NT2/D1 (cell line): Measurements from ENCODE around the gene PRKG1.

ENCODE experiments used
- SUZ12 ChIP-seq: IDR thresholded peaks from 2 replicates; pipeline ENCODE4 v1.6.1; 2011; ENCODE audit not compliant: insufficient read length, insufficient read depth; ENCODE audit errors: extremely low read depth
- YY1 ChIP-seq: IDR thresholded peaks from 2 replicates; pipeline ENCODE4 v1.6.1; 2011; ENCODE audit not compliant: insufficient read length, insufficient read depth
- ZNF274 ChIP-seq: IDR thresholded peaks from 2 replicates; pipeline ENCODE4 v1.6.1; 2011; ENCODE audit warnings: mild to moderate bottlenecking, low read depth, low read length

DNA sequence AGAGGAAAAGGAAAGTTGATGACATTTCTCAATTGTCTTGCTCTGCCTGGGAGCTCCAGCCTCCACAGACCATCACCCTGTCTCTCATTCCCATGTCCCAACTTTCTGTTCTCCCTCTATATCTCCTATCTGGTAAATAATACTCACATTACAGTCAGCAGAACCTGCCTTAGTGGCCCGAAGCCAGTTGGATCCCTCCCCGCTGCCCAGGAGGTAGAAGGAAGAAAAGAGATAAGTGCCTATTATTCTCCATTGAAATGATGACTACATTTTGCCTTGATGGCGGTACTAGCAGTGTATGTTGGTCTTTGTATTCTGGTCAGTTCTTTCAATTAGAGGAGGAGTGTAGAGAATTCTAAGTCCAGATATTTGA lies 533.2 kb downstream of the PRKG1 start:
- no peak for TF ChIP-seq ZNF274
- no peak for TF ChIP-seq SUZ12
- TF ChIP-seq YY1, result no peak
